ENCODE measurements around the gene CYTH4.

Gene CYTH4

GRCh38 chr22:37310075-37310606, 27.8 kb downstream of the CYTH4 start:
- Mint-ChIP-seq H3K27ac (peak overlapping the region; percentile 76), H3K4me3 (no peak overlapping the region), H3K27me3 (no peaks in the 10 kb centered on the region), H3K9me3 (no peaks in the 10 kb centered on the region), H3K36me3 (peaks cover 9 to 32% of the 10 kb centered on the region in 2 donors), H3K4me1 (peaks cover 72 to 90% of the 10 kb centered on the region in 2 donors)
- ATAC-seq (replicated peaks) (no peak), DNase-seq (no peak)

GRCh38 chr22:37310815-37311595, 28.7 kb downstream of the CYTH4 start:
- Mint-ChIP-seq H3K4me3 (no peak overlapping the region), H3K4me1 (peaks cover 68 to 86% of the 10 kb centered on the region in 2 donors), H3K9me3 (no peaks in the 10 kb centered on the region), H3K27me3 (no peaks in the 10 kb centered on the region), H3K27ac (peak overlapping the region; percentile 76), H3K36me3 (peaks cover 9 to 32% of the 10 kb centered on the region in 2 donors)
- DNase-seq (no peak), ATAC-seq (replicated peaks) (no peak)

GRCh38 chr22:37311761-37312312, 29.5 kb downstream of the CYTH4 start:
- H3K4me3 Mint-ChIP-seq: no peak overlapping the region
- H3K9me3 Mint-ChIP-seq: no peaks in the 10 kb centered on the region
- DNase-seq (no peak), ATAC-seq (replicated peaks) (no peak)
- no peaks in the 10 kb centered on the region for H3K27me3 Mint-ChIP-seq
- peaks cover 9 to 29% of the 10 kb centered on the region in 2 donors for H3K36me3 Mint-ChIP-seq
- peaks cover 68 to 83% of the 10 kb centered on the region in 2 donors for H3K4me1 Mint-ChIP-seq
- peak overlapping the region; percentile 51 for H3K27ac Mint-ChIP-seq

- H3K27ac Mint-ChIP-seq: no peak overlapping the region
- H3K36me3 Mint-ChIP-seq: peaks cover 9 to 29% of the 10 kb centered on the region in 2 donors
- no peak overlapping the region for H3K4me3 Mint-ChIP-seq
- ATAC-seq (replicated peaks) (no peak), DNase-seq (no peak)
- no peaks in the 10 kb centered on the region for H3K27me3 Mint-ChIP-seq
- H3K9me3 Mint-ChIP-seq: no peaks in the 10 kb centered on the region
- peaks cover 63 to 79% of the 10 kb centered on the region in 2 donors for H3K4me1 Mint-ChIP-seq
Measured at GRCh38 chr22:37312549-37313183, 30.4 kb downstream of the CYTH4 start.

- peaks cover 9 to 29% of the 10 kb centered on the region in 2 donors for H3K36me3 Mint-ChIP-seq
- H3K4me1 Mint-ChIP-seq: peaks cover 54 to 69% of the 10 kb centered on the region in 2 donors
- no peak for DNase-seq
- H3K9me3 Mint-ChIP-seq: no peaks in the 10 kb centered on the region
- ATAC-seq (replicated peaks): no peak
- H3K27me3 Mint-ChIP-seq: peaks cover under 1 to 2% of the 10 kb centered on the region in 2 donors
- H3K27ac Mint-ChIP-seq: peak overlapping the region; percentile 71
- H3K4me3 Mint-ChIP-seq: peak overlapping the region; percentile 45 to 59
Measured at GRCh38 chr22:37313376-37314314, 31.3 kb downstream of the CYTH4 start.

GRCh38 chr22:37314315-37315074, 32.2 kb downstream of the CYTH4 start:
- Mint-ChIP-seq H3K4me1 (peaks cover 47 to 60% of the 10 kb centered on the region in 2 donors), H3K27ac (peak overlapping the region; percentile 71), H3K9me3 (no peaks in the 10 kb centered on the region), H3K27me3 (peaks cover 4 to 5% of the 10 kb centered on the region in 2 donors), H3K4me3 (peak overlapping the region; percentile 45 to 59), H3K36me3 (peaks cover 9 to 27% of the 10 kb centered on the region in 2 donors)
- DNase-seq (peak; percentile 82), ATAC-seq (replicated peaks) (peak; percentile 75 to 84)

- DNase-seq: no peak
- Mint-ChIP-seq H3K9me3 (no peaks in the 10 kb centered on the region), H3K4me3 (no peak overlapping the region), H3K36me3 (peaks cover 6 to 14% of the 10 kb centered on the region in 2 donors), H3K27me3 (peaks cover 5 to 10% of the 10 kb centered on the region in 2 donors), H3K4me1 (peaks cover 30 to 42% of the 10 kb centered on the region in 2 donors), H3K27ac (peak overlapping the region; percentile 5)
- peak; percentile 6 to 8 for ATAC-seq (replicated peaks)
Measured at GRCh38 chr22:37316405-37316804, 34.1 kb downstream of the CYTH4 start.

- peak overlapping the region; percentile 5 for H3K27ac Mint-ChIP-seq
- no peaks in the 10 kb centered on the region for H3K9me3 Mint-ChIP-seq
- peak; percentile 69 to 79 for ATAC-seq (replicated peaks)
- H3K4me1 Mint-ChIP-seq: peaks cover 30 to 42% of the 10 kb centered on the region in 2 donors
- H3K4me3 Mint-ChIP-seq: no peak overlapping the region
- H3K27me3 Mint-ChIP-seq: peaks cover 5 to 12% of the 10 kb centered on the region in 2 donors
- H3K36me3 Mint-ChIP-seq: peaks cover 6 to 14% of the 10 kb centered on the region in 2 donors
- DNase-seq: peak; percentile 61
Measured at GRCh38 chr22:37316875-37317371, 34.6 kb downstream of the CYTH4 start.

- Mint-ChIP-seq H3K36me3 (peaks cover 0 to 6% of the 10 kb centered on the region in 2 donors), H3K4me3 (no peak overlapping the region), H3K27me3 (peaks cover 5 to 20% of the 10 kb centered on the region in 2 donors), H3K4me1 (peaks cover 28 to 38% of the 10 kb centered on the region in 2 donors), H3K9me3 (no peaks in the 10 kb centered on the region), H3K27ac (no peak overlapping the region)
- ATAC-seq (replicated peaks): no peak
- DNase-seq: no peak
Measured at GRCh38 chr22:37317698-37318210, 35.4 kb downstream of the CYTH4 start.

GRCh38 chr22:37318364-37319109, 36.2 kb downstream of the CYTH4 start:
- Mint-ChIP-seq H3K27ac (no peak overlapping the region), H3K9me3 (no peaks in the 10 kb centered on the region), H3K27me3 (peaks cover 6 to 24% of the 10 kb centered on the region in 2 donors), H3K36me3 (peaks cover 0 to 5% of the 10 kb centered on the region in 2 donors), H3K4me3 (no peak overlapping the region), H3K4me1 (peaks cover 23 to 30% of the 10 kb centered on the region in 2 donors)
- ATAC-seq (replicated peaks): no peak
- DNase-seq: no peak

- Mint-ChIP-seq H3K36me3 (no peaks in the 10 kb centered on the region), H3K27ac (no peak overlapping the region), H3K4me3 (no peak overlapping the region), H3K9me3 (no peaks in the 10 kb centered on the region), H3K27me3 (peaks cover 15 to 33% of the 10 kb centered on the region in 2 donors), H3K4me1 (peaks cover 14 to 21% of the 10 kb centered on the region in 2 donors)
- DNase-seq (no peak), ATAC-seq (replicated peaks) (no peak)
Measured at GRCh38 chr22:37319469-37319868, 37.2 kb downstream of the CYTH4 start.
